IMR-90 (cell line): ENCODE results near the gene CLDN9. TPM values are rescaled to one million over a fixed set of nuclear protein-coding genes. Genes with fewer than 3 reads are reported as not detected.

Source experiments
- ATAC-seq: fragments of 200-7000 bp; cut with Tn5 transposase; 2 replicates; pipeline ENCODE4 v1.9.1; 2020; ENCODE audit warnings: low read depth, mild to moderate bottlenecking, moderate library complexity
- BruUV-seq: library from RNA; stranded (reverse); fragments of 400-500 nt; replicated peaks from 2 replicates; lab custom pipeline; 2021; lab: Mats Ljungman, UMichigan
- CTCF ChIA-PET: fragments of 300-600 bp; formaldehyde crosslinking; extraction: SDS; loops from one replicate; lab custom pipeline; 2021; ENCODE audit warnings: antibody characterized with exemption; lab: Yijun Ruan, JAX
- POLR2A ChIA-PET: fragments of 300-600 bp; sonication (Branson Sonifier 250); formaldehyde crosslinking; loops from one replicate; lab custom pipeline; 2022; ENCODE audit warnings: antibody characterized with exemption; ENCODE audit not compliant: unreplicated experiment; lab: Charles Lee
- DNase-seq: peaks from one replicate; pipeline ENCODE4 v3.0.0; 2013
- H2AFZ ChIP-seq: replicated peaks from 2 replicates; pipeline ENCODE3; 2013; ENCODE audit warnings: low read length, mild to moderate bottlenecking; ENCODE audit not compliant: poor library complexity
- H2AK5ac ChIP-seq: 2 replicates; pipeline ENCODE4 v1.6.1; 2013; ENCODE audit warnings: low read depth, low read length, inconsistent platforms
- H2AK9ac ChIP-seq: replicated peaks from 2 replicates; pipeline ENCODE3; 2013; ENCODE audit warnings: mild to moderate bottlenecking, low read depth, low read length, moderate library complexity; ENCODE audit not compliant: poor library complexity
- H2BK120ac ChIP-seq: 2 replicates; pipeline ENCODE4 v1.6.1; 2013; ENCODE audit warnings: low read depth, low read length, inconsistent platforms
- H2BK15ac ChIP-seq: 3 replicates; pipeline ENCODE4 v1.6.1; 2013; ENCODE audit warnings: low read depth, low read length, inconsistent platforms
- H2BK20ac ChIP-seq: 2 replicates; pipeline ENCODE4 v1.6.1; 2013; ENCODE audit warnings: low read depth, mild to moderate bottlenecking, inconsistent platforms, low read length, moderate library complexity
- H2BK5ac ChIP-seq: 2 replicates; pipeline ENCODE4 v1.6.1; 2013; ENCODE audit warnings: mild to moderate bottlenecking, low read depth, low read length, inconsistent platforms; ENCODE audit not compliant: poor library complexity, severe bottlenecking
- H3K14ac ChIP-seq: replicated peaks from 2 replicates; pipeline ENCODE4 v1.6.1; 2013; ENCODE audit warnings: low read depth, low read length, inconsistent platforms
- H3K18ac ChIP-seq: 2 replicates; pipeline ENCODE4 v1.6.1; 2013; ENCODE audit warnings: low read depth, low read length, control low read depth
- H3K23ac ChIP-seq: 2 replicates; pipeline ENCODE4 v1.6.1; 2013; ENCODE audit warnings: low read depth, low read length, inconsistent platforms
- H3K27ac ChIP-seq: 2 replicates; pipeline ENCODE4 v1.5.1; 2013; ENCODE audit warnings: mild to moderate bottlenecking, control low read depth, low read length; ENCODE audit not compliant: insufficient read depth
- H3K27me3 ChIP-seq: 2 replicates; pipeline ENCODE4 v1.6.1; 2013; ENCODE audit warnings: low read length; ENCODE audit not compliant: control insufficient read depth, insufficient read depth
- H3K36me3 ChIP-seq: 2 replicates; pipeline ENCODE4 v1.6.1; 2013; ENCODE audit warnings: low read length, mixed read lengths; ENCODE audit not compliant: control insufficient read depth, insufficient read depth
- H3K4ac ChIP-seq: 2 replicates; pipeline ENCODE4 v1.6.1; 2013; ENCODE audit warnings: low read depth, low read length, inconsistent platforms
- H3K4me1 ChIP-seq: 2 replicates; pipeline ENCODE4 v1.6.1; 2013; ENCODE audit warnings: low read length, mixed read lengths; ENCODE audit not compliant: control insufficient read depth, insufficient read depth
- H3K4me2 ChIP-seq: 2 replicates; pipeline ENCODE4 v1.6.1; 2013; ENCODE audit warnings: low read depth, mild to moderate bottlenecking, control low read depth, low read length, moderate library complexity
- H3K4me3 ChIP-seq: 2 replicates; pipeline ENCODE4 v1.5.1; 2013; ENCODE audit warnings: low read depth, mild to moderate bottlenecking, control low read depth, low read length, moderate library complexity; ENCODE audit not compliant: insufficient read depth
- H3K56ac ChIP-seq: 2 replicates; pipeline ENCODE4 v1.6.1; 2013; ENCODE audit warnings: low read length, inconsistent platforms; ENCODE audit not compliant: insufficient read depth; ENCODE audit errors: extremely low read depth
- H3K79me1 ChIP-seq, 2 experiments: 2 replicates each; pipeline ENCODE4 v1.6.1; 2013; ENCODE audit warnings: low read length in 2 of 2, inconsistent platforms in 1 of 2, low read depth in 1 of 2
- H3K9ac ChIP-seq: 2 replicates; pipeline ENCODE4 v1.6.1; 2013; ENCODE audit warnings: low read depth, low read length, control low read depth
- H3K9me1 ChIP-seq: 2 replicates; pipeline ENCODE4 v1.6.1; 2013; ENCODE audit warnings: low read length, inconsistent platforms; ENCODE audit not compliant: insufficient read depth
- H3K9me3 ChIP-seq: 2 replicates; pipeline ENCODE4 v1.6.1; 2013; ENCODE audit warnings: low read length; ENCODE audit not compliant: control insufficient read depth, insufficient read depth
- H4K20me1 ChIP-seq: 2 replicates; pipeline ENCODE4 v1.6.1; 2013; ENCODE audit warnings: low read length, inconsistent platforms; ENCODE audit not compliant: insufficient read depth
- H4K5ac ChIP-seq: 2 replicates; pipeline ENCODE4 v1.6.1; 2013; ENCODE audit warnings: mild to moderate bottlenecking, low read depth, low read length, control low read depth
- H4K8ac ChIP-seq, 2 experiments: 2 replicates each; pipeline ENCODE4 v1.6.1; 2013; ENCODE audit warnings: low read depth in 2 of 2, low read length in 2 of 2, control low read depth in 1 of 2, inconsistent platforms in 1 of 2
- H4K91ac ChIP-seq: 2 replicates; pipeline ENCODE4 v1.6.1; 2013; ENCODE audit warnings: low read depth, low read length, inconsistent platforms; ENCODE audit not compliant: insufficient read depth
- BHLHE40 ChIP-seq: fragments of 150-350 bp; IDR thresholded peaks from 2 replicates; pipeline ENCODE4 v1.6.1; 2016; ENCODE audit warnings: mild to moderate bottlenecking, low read depth, low read length
- CEBPB ChIP-seq: IDR thresholded peaks from 2 replicates; pipeline ENCODE4 v1.6.1; 2012; ENCODE audit warnings: low read depth, low read length, improper control_type of control experiment
- CHD1 ChIP-seq: IDR thresholded peaks from 2 replicates; pipeline ENCODE4 v1.6.1; 2012; ENCODE audit warnings: low read depth, low read length, improper control_type of control experiment
- FOS ChIP-seq: fragments of 150-350 bp; IDR thresholded peaks from 2 replicates; pipeline ENCODE4 v1.6.1; 2016; ENCODE audit warnings: low read depth, low read length
- MAFK ChIP-seq: IDR thresholded peaks from 2 replicates; pipeline ENCODE4 v1.6.1; 2012; ENCODE audit warnings: low read depth, low read length, improper control_type of control experiment
- MAZ ChIP-seq: IDR thresholded peaks from 2 replicates; pipeline ENCODE4 v1.6.1; 2012; ENCODE audit warnings: low read depth, mild to moderate bottlenecking, low read length, improper control_type of control experiment, moderate library complexity, borderline replicate concordance
- MXI1 ChIP-seq: IDR thresholded peaks from 2 replicates; pipeline ENCODE4 v1.6.1; 2012; ENCODE audit warnings: low read depth, mild to moderate bottlenecking, low read length, moderate library complexity, borderline replicate concordance
- NFE2L2 ChIP-seq: fragments of 150-350 bp; IDR thresholded peaks from 2 replicates; pipeline ENCODE4 v1.6.1; 2016; ENCODE audit warnings: low read depth, mild to moderate bottlenecking, low read length
- POLR2A ChIP-seq: IDR thresholded peaks from 2 replicates; pipeline ENCODE4 v1.6.1; 2012; ENCODE audit warnings: mild to moderate bottlenecking, low read depth, low read length
- RAD21 ChIP-seq: IDR thresholded peaks from 2 replicates; pipeline ENCODE4 v1.6.1; 2012; ENCODE audit warnings: low read length, improper control_type of control experiment
- RCOR1 ChIP-seq: IDR thresholded peaks from 2 replicates; pipeline ENCODE4 v1.6.1; 2012; ENCODE audit warnings: mild to moderate bottlenecking, low read length, improper control_type of control experiment; ENCODE audit not compliant: insufficient replicate concordance
- RFX5 ChIP-seq: IDR thresholded peaks from 2 replicates; pipeline ENCODE4 v1.8.0; 2012; ENCODE audit warnings: low read depth, mild to moderate bottlenecking, low read length, moderate library complexity
- SMC3 ChIP-seq: fragments of 150-350 bp; IDR thresholded peaks from 2 replicates; pipeline ENCODE4 v1.6.1; 2016; ENCODE audit warnings: low read depth, mild to moderate bottlenecking, antibody characterized with exemption, low read length, moderate library complexity
- USF2 ChIP-seq: fragments of 150-350 bp; IDR thresholded peaks from 2 replicates; pipeline ENCODE4 v1.6.1; 2017; ENCODE audit warnings: mild to moderate bottlenecking, antibody characterized with exemption, low read length, low read depth
- WGBS, 2 experiments: methylation state at CpG; one replicate each; pipeline versions ENCODE4 v1.1.5 to v1.1.7; 2013; ENCODE audit warnings: missing lambda C conversion rate in 2 of 2; ENCODE audit not compliant: insufficient read length in 1 of 2; ENCODE audit errors: extremely low coverage in 2 of 2; 5-methylcytosine and 5-hydroxymethylcytosine counted together
- dilution Hi-C: fragments of 300-500 bp; cut with HindIII; formaldehyde crosslinking; loops from one replicate; pipeline ENCODE4 v1.14.3; 2018; ENCODE audit warnings: low sequenced_read_pairs; ENCODE audit not compliant: unreplicated experiment
- in situ Hi-C: fragments of 300-500 bp; cut with MboI; formaldehyde crosslinking; loops from 3 replicates; pipeline ENCODE4 v1.14.3; 2019; ENCODE audit warnings: low sequenced_read_pairs, inconsistent platforms, mixed read lengths
- intact Hi-C: fragments of 100-400 bp; cut with micrococcal nuclease; formaldehyde crosslinking; loops from 2 replicates; pipeline ENCODE4 v1.10.0; 2022
- polyA plus RNA-seq, 3 experiments: library from polyadenylated mRNA; depleted of rRNA; stranded (reverse); fragments of >200 nt; gene quantifications; 2 replicates each; pipeline ENCODE4 v1.2.3, GENCODE V29; 2012; ENCODE audit warnings: low replicate concordance in 1 of 3
- total RNA-seq: library from RNA; depleted of rRNA; stranded (reverse); fragments of >200 nt; gene quantifications from 2 replicates; pipeline ENCODE4 v1.2.3, GENCODE V29; 2012
- TF ChIP-seq, protein P1 (sequence below): fragments of 150-350 bp; IDR thresholded peaks from 2 replicates; pipeline ENCODE4 v1.6.1; 2016; ENCODE audit warnings: low read depth, mild to moderate bottlenecking, low read length, moderate library complexity, borderline replicate concordance
- TF ChIP-seq, protein P2 (sequence below): conservative IDR thresholded peaks from 2 replicates; pipeline ENCODE4 v1.5.1; 2012; ENCODE audit warnings: mild to moderate bottlenecking, low read depth, low read length, improper control_type of control experiment

The CLDN9 gene
- total and polyA plus RNA-seq, 2 of the 4 experiments (the other 2 are of a cell fraction) = 0.05 TPM; not detected in 1

DNA sequence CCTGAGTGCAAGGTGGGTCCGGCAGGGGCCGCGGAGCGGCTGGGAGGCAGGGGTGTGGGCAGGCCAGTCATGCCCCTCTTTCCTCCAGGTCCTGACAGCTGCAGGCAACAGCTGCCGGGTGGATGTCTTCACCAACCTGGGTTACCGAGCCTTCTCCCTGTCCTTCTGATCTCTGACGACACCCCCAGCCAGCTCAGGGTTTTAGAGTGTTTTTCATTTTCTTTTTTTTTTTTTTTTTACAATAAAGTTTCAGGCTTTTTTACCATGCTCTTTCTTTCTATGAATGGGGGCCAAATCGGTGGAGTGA lies 14.7 kb downstream of the CLDN9 start:
- H4K8ac ChIP-seq = no peak overlapping the region
- BruUV-seq = no TSS peak

More for the DNA sequence above, 14.7 kb downstream of the CLDN9 start:
- ChIA-PET CTCF (interaction anchor here (0.6 to 1.8 kb wide), 4 partner anchors 12 to 119 kb away, joined by 3 to 7 read pairs (median 4); partner anchors contain the start of gene MMP25), POLR2A (no interaction called here)
- H3K4me1 ChIP-seq = peaks cover 8% of the 10 kb centered on the region
- no peak overlapping the region for H2AK5ac ChIP-seq
- H4K20me1 ChIP-seq = peaks cover 19% of the 10 kb centered on the region
- H2BK5ac ChIP-seq = no peak overlapping the region
- no peak overlapping the region for H3K4me2 ChIP-seq
- no peak overlapping the region for H3K56ac ChIP-seq
- WGBS, 2 experiments = 100% methylated on average over 4 of the region's 8 CpGs; no CpG with 5 or more reads in 1 of the 2 experiments
- H3K4me3 ChIP-seq = no peak overlapping the region
- ATAC-seq = no peak
- no peak overlapping the region for H4K5ac ChIP-seq
- H3K9ac ChIP-seq = no peak overlapping the region
- no peak overlapping the region for H3K4ac ChIP-seq
- no peak overlapping the region for H4K91ac ChIP-seq
- dilution Hi-C loops = no loop called here
- peaks cover 0 to 15% of the 10 kb centered on the region in 2 experiments; a peak in 2 of 4 replicates for H3K79me1 ChIP-seq
- H3K18ac ChIP-seq = no peak overlapping the region
- H2BK120ac ChIP-seq = no peak overlapping the region
- H2BK20ac ChIP-seq = no peak overlapping the region
- intact Hi-C loops = no loop called here
- no peaks in the 10 kb centered on the region for H3K9me1 ChIP-seq
- H3K14ac ChIP-seq = no peak overlapping the region
- no peak overlapping the region for H3K27ac ChIP-seq
- no peak overlapping the region for H2AK9ac ChIP-seq
- no peaks in the 10 kb centered on the region for H3K9me3 ChIP-seq
- peaks cover 17% of the 10 kb centered on the region for H3K36me3 ChIP-seq
- in situ Hi-C loops = no loop called here
- H2AFZ ChIP-seq = no peak overlapping the region
- H3K23ac ChIP-seq = no peak overlapping the region
- H3K27me3 ChIP-seq = peaks cover 16% of the 10 kb centered on the region
- DNase-seq = no peak
- no peak for TF ChIP-seq MXI1
- TF ChIP-seq, protein P1, sequence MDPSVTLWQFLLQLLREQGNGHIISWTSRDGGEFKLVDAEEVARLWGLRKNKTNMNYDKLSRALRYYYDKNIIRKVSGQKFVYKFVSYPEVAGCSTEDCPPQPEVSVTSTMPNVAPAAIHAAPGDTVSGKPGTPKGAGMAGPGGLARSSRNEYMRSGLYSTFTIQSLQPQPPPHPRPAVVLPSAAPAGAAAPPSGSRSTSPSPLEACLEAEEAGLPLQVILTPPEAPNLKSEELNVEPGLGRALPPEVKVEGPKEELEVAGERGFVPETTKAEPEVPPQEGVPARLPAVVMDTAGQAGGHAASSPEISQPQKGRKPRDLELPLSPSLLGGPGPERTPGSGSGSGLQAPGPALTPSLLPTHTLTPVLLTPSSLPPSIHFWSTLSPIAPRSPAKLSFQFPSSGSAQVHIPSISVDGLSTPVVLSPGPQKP = no peak
- no peak for TF ChIP-seq MAZ
- no peak for TF ChIP-seq FOS
- TF ChIP-seq CEBPB = no peak
- no peak for TF ChIP-seq POLR2A
- no peak for TF ChIP-seq CHD1
- no peak for TF ChIP-seq RFX5
- TF ChIP-seq USF2 = no peak
- TF ChIP-seq, protein P2, sequence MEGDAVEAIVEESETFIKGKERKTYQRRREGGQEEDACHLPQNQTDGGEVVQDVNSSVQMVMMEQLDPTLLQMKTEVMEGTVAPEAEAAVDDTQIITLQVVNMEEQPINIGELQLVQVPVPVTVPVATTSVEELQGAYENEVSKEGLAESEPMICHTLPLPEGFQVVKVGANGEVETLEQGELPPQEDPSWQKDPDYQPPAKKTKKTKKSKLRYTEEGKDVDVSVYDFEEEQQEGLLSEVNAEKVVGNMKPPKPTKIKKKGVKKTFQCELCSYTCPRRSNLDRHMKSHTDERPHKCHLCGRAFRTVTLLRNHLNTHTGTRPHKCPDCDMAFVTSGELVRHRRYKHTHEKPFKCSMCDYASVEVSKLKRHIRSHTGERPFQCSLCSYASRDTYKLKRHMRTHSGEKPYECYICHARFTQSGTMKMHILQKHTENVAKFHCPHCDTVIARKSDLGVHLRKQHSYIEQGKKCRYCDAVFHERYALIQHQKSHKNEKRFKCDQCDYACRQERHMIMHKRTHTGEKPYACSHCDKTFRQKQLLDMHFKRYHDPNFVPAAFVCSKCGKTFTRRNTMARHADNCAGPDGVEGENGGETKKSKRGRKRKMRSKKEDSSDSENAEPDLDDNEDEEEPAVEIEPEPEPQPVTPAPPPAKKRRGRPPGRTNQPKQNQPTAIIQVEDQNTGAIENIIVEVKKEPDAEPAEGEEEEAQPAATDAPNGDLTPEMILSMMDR = no peak
- no peak for TF ChIP-seq BHLHE40
- TF ChIP-seq RCOR1 = no peak
- no peak for TF ChIP-seq RAD21
- TF ChIP-seq NFE2L2 = no peak
- no peak for TF ChIP-seq MAFK
- TF ChIP-seq SMC3 = no peak
- no peak overlapping the region for H2BK15ac ChIP-seq
